Measurements from ENCODE around the gene HIBCH.

HIBCH gene

DNA sequence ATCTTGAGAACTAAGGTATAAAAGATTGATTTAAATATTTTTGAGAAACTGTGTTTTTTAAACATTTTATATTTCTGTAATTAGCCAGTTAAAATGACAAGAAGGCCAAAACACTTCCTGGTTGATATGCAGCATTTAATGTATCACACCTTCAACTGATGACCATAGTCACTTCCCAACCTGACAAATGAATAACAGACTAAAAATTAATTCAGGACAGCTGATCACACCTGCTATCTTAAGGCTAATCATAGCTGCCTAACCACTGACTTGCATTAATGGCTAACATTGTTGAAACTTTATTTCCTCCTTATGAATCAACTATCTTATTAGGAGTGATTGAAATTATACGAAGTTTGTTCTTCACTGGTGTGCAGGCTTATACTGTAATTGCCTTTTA lies 131.3 kb downstream of the HIBCH start:
- DNase-seq (ENCODE audit: low read depth in 2 of 2): no peak

DNA sequence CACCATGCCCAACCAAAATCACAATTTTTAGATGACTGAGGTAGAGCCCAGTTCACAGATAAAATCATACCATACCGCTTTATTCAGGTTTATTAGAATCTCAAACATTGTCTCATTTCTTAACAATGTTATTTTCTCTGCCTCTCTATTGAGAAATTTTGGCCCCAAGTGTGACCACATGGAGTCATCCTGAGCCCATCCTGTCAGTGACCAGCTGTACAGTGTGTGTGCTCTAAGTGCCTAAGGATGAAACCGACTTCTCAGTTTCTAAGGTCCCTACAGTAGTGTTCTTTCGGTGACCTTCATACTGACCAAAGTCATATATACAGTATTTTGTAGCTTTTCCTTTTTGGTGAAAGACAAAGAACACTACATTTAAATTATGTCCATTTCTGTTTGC lies 133.4 kb downstream of the HIBCH start:
- no peak for DNase-seq (ENCODE audit: low read depth in 2 of 2)

DNA sequence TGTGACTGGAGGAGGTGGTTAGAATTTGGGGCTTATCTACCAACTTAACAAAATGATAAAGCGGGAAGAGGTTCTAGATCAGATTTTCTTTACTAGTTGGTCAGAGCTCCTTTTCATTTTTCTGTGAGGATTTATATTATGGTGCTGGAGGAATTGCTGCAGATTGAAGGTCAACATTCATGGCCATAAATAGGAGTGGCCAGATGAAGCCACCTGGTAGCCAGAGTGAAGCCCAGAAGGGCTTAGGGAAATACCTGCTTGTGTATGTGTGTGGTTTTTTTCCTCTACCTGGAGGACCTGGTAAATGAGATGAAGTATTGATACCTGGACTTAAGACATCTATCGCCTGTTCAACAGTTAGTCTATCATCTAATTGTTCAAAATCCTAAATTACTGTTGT lies 134.2 kb downstream of the HIBCH start:
- no peak for DNase-seq (ENCODE audit: low read depth in 2 of 2)

DNA sequence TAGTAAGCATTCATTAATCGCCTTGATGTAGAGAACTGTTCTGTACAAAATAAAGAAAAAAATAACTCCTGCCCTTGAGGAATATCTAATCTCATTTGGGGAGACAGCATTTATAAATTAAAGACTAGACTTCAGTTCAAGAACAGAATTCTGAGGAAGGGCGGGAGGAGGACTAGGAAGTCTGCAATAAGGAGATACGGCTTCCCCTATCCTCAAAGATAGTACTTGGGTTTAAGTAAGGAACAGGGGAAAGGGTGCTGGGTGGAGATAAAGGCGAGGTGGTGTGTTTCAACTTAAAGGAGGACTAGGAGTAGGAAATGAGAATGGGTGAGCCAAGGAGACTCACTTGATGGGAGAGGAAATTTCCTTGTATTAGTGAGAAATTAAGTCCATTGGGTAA lies 135.2 kb downstream of the HIBCH start:
- no peak for DNase-seq (ENCODE audit: low read depth in 2 of 2)

DNA sequence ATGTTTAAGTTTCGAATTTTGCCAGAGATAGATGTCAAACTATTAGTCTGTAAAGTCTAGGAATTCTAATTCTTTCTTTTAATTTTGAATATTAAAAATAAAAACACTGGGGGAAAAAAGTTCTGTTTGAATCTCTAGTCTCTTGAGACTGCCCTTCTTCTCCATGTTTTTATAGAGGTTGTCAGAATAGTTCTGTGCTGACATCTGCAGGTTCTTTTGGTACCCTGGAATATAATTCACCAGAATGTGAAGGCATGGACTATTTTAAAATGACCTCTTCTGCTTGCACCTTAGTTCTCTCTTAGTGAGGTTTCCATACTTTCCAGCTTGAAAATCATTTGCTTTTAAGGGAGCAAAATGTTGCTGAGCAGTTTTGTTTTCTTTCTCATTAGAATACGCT lies 136.1 kb downstream of the HIBCH start:
- DNase-seq (ENCODE audit: low read depth in 2 of 2): no peak

DNA sequence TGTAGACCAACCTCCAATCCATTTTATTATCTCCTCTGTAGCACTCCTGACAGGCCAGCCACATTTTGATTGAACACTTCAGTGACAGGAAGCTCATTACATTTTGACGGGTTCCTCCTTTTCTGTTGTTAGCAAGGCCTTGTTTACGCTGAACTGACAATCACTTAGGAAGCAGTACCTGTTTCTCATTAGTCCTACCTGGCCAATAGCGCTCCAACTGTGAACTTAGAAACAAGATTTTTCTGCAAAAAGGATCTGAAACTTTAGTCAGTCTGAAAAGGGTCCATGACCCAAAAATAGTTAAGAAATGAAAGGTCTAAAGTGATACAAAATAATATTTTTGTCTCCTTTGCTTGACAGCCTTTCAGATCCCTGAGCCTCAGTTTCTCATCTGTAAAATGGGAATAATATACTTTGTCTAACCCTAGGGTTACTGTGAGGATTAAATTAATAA lies 137.5 kb downstream of the HIBCH start:
- DNase-seq (ENCODE audit: low read depth in 2 of 2): no peak

DNA sequence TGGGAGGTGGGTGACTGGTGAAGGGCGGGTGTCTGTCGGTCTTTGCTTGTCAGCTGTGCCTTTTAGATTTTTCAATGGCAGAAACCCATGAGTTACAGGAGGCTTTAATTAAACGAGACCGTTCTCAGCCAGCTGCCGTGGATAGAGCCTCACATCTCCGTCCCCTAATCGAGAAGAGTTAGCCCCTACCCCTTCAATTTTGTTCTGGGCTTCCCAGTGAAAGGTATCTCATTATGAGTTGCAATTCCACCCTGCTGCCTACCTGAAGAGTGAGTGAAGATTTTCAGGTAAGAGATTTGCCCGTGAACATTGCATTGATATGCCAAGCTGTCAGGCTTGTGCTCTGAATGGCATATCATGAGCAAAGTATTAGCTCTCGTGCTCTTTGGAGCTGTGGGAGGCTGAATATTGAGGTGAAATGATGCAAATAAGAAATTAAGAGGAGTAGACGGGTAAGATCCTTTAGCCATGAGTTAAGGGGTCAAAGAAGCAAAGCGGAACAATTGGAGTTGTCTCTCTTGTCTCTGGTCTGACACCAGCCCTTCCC lies 138.4 kb downstream of the HIBCH start:
- DNase-seq (ENCODE audit: low read depth in 2 of 2): no peak

DNA sequence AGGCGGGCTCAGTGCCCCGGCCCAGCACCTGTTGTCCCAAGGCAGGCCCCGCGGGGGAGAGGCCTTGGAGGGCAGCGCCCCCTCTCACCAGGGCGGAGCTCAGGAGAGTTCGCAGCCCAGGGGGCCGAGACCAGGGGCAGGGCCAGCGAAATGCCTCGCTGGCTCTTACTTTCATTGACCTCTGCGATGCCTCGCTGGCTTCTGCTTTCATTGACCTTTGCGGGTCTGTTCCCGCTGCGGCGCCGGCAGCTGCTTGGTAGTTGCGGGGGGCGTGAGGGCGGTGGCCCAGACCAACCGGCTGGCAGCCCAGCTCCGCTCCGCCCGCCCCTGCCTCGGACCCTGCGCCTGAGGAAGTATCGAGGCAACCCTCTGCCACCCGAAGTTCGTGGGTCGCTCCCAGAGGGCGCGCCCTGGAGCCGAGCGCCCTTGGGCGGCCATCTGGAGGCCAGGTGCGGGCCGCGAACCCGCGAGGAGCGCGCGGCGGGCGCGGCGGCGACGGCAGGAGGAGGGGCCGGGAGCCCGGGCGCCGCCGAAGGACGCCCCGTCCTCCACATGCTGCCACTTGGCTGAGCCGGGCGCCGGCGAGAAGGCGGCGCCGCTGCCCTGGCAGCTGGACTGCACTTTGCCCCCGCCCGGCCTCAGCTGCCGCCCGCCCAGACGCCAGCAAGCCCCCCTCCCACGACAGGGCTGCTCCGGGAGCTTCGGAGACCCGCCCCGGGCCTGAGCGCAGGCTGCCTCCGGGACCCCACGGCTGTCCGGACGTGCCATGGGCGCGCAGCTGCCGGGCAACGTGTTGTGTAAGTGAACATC lies 139.1 kb downstream of the HIBCH start:
- DNase-seq (ENCODE audit: low read depth in 2 of 2): no peak

DNA sequence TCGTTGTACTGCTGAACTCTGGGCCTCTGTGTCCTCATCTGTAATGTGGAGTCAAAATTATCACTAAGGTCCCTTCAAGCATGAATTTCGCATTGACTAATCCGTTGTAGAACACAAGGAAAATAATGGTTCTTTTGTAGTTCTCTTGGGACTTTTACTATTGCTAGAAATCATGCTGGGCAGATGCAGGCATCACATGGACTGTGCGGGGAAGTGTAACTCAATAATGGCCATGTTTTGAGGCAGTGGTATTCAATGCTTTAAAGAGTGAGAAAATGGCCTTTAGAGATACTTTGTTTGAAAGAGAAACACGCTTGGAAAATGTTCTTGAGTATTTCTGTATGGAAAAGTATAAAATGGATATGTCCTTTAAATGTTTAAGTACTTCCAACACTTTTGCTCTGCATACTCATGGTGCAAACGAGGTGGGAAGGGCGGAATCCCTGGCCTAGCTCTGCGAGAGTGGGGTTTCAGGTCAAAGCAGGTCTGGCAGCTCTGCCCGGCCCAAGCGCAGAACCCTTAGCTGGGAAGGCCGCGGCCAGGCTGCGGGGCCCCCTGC lies 139.8 kb downstream of the HIBCH start:
- no peak for DNase-seq (ENCODE audit: low read depth in 2 of 2)

DNA sequence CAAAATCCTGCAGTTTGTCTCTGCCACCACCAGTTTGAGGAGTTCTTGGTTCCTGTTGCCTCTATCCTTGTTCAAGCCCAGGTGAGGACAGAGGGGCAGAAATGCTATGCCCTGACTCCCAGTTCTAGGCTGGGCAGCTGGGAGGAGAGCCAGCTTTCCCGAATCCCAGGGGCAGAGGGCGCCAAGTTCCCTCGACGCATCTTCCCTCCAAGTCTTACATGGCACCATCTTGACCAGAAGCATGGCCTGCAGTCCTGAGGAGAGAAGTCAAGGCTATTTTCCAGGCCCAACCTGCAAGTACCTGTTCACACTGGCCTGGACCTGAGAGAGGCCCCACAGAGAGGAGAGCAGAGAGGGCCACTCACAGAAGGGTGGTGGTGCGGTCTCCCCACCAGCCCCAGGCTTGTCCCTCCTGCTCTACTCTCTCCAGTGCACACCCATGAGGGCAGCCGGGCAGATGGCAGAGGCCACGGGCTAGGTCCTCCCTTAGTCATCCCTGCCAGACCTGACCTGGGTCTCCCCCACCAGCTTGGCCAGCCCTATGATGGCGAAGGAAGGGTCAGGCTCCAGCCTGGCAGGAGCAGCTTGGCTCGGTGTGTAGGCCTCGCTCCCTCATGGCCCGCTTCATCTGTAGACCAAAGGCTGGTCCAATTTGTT lies 141.4 kb downstream of the HIBCH start:
- DNase-seq (ENCODE audit: low read depth in 2 of 2): no peak

DNA sequence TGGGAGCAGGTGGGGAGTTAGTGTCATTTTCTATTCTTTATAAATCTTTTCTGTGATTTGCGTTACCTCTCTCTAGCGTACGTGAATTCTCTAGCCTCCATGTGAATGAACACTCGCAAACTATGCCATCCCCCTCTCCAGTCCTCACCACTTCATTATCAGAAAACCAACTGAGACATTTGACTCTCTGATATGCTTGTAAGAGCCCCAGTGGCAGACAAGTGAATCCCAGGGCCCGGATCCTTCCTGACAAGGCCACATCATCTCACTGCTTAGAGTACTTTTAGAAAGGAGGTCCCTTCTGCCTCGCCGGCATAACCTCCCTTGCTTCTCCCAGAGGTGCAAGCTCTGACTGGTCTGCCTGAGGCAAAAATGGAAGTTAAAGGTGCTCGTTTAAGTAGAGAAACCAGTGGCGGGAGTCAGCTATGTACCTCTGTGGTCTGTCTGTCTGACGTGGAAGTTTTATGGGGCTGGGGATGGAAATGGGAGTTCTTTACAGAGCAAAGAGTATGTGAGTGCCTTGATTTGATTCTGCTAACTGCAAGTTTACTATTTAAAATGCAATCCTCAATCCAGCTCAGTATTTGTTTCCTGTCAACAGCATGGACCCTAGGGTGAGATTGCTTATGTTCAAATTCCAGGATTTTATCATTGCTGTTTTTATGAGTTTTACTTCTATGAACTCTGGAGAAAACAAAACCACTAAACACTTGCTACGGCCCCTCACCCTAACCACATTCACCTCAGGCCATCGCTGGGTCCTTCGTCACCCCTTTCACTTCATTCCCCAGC lies 142.2 kb downstream of the HIBCH start:
- no peak for DNase-seq (ENCODE audit: low read depth in 2 of 2)

DNA sequence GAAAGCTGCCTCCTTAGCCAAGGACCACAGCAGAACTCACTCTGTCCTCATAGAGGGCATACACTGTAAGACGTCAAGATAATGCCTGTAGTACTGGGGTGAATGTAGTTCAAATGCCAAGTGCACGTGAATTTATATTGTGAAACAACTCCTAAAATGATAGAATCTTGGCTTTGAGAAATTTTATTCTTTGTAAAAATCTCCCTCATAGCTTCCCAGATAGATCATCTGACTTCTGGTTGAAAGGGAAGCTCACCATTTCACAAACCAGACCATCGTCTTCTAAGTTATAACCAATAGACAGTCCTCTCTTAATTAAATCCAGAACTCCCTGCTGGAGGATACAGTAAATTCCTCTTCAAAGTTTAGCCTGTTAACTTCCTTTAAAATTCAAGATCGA lies 146.2 kb downstream of the HIBCH start:
- no peak for DNase-seq (ENCODE audit: low read depth in 2 of 2)

DNA sequence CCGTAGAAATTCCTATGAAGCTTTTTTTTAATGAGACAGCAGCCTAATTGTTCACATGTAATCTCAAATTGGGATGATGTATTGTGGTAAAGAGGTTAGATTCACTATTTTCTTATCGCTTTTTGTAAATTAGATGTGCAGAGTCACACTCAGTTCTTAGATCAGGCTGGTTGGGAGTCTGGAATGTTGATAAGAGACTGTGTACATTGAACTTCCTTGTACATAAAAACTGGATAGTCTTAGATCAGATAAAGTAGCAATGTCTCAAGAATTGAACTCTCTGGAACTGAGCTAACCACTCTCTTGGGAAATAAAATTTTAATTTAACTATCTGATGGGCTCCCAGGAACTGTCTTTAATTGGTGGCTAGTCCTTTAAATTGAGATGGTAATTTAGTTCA lies 149.0 kb downstream of the HIBCH start:
- DNase-seq (ENCODE audit: low read depth in 2 of 2): no peak

DNA sequence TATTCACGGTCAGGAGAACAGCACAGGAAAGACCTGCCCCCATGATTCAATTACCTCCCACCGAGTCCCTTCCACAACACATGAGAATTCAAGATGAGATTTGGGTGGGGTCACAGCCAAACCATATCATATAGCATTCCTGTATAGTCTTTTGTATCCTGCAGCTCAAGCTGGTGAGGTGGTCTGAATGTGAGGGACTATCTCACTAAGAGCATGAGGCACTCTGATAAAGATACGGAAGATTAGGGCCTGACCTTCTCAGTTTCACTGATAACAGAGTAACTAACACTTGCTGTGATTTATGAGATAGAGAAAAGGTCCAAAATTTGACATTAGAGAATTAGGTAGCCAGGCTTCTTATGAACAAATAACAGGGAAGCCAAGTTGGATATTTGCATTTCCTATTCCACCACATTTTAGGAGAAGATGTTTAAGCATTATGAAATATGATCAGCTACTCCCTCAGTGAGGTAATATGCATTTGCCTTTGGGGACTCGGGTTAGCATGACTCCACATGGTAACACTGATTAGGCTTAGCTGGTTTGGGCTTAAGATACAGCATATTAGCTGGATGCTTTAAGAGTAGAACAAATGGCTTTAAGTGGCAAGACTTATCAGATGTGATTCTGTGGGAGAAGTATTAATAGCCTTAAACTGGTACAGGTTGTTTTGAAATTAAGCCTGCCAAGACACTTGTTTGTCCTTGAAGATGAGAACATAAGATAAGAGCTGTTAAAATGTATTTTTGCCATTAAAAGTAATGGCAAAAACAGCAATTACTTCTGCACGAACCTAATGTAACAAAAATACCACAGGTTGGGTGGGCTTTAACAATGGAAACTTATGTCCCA lies 150.2 kb downstream of the HIBCH start:
- DNase-seq (ENCODE audit: low read depth in 2 of 2): no peak

DNA sequence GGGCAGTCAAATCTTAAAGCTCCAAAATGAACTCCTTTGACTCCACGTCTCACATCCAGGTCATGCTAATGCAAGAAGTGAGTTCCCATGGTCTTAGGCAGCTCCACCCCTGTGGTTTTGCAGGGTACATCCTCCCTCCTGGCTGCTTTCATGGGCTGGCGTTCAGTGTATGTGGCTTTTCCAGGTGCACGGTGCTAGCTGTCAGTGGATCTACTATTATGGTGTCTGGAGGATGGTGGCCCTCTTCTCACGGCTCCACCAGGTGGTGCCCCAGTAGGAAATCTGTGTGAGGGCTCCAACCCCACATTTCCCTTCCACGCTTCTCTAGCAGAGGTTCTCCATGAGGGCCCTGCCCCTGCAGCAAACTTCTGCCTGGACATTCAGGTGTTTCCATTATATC lies 151.9 kb downstream of the HIBCH start:
- no peak for DNase-seq (ENCODE audit: low read depth in 2 of 2)

DNA sequence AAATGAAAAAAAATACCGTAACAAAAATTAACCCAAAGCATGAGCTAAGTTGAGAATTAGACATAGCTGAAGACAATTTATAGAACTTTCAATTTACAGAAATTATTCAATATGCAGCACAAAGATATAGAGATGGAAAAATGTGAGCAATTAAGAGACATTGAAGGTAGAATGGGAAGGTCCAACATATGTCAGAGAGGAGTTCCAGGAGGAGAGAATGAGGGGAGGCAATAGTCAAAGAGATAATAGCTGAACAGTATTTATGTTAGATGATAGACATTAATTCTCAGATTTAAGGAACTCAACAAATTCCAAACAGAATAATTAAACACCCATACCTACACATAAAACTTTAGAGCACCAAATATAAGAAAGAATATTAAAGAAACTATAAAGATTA lies 154.1 kb downstream of the HIBCH start:
- DNase-seq (ENCODE audit: low read depth in 2 of 2): no peak

DNA sequence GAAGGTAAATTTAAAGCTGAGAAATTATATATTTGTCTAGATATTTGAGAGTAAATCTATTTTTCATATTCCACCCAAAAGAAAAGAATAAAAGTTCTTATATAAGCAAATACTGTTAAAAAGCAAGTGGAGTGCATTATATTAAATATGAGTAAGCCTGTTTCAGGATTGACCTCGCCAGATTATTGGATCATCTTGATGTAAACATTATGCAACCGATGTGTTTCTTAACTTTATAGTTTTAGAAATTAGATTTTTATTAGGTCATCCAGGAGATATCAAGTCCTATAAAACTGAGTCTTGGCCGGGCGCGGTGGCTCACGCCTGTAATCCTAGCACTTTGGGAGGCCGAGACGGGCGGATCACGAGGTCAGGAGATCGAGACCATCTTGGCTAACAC lies 156.8 kb downstream of the HIBCH start:
- DNase-seq (ENCODE audit: low read depth in 2 of 2): no peak

DNA sequence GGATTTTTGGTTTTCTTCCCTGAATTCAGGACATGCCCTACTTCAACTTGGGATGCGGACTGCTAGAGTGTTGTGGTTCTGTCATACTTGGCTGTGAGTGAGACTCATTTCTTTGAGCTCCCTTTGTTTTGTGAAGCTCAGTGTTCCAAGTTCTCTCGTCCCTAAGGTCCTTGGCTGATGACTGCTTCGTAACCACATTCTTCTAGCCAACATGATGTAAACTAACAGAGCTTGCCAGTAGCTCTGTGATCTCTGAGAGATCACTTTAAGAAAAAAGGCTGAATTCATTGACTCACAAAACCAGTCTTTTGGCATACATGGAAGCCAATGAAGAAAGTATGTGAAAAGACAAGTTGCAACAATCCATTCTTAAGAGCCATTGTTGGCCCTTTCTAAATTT lies 160.2 kb downstream of the HIBCH start:
- DNase-seq (ENCODE audit: low read depth in 2 of 2): no peak

DNA sequence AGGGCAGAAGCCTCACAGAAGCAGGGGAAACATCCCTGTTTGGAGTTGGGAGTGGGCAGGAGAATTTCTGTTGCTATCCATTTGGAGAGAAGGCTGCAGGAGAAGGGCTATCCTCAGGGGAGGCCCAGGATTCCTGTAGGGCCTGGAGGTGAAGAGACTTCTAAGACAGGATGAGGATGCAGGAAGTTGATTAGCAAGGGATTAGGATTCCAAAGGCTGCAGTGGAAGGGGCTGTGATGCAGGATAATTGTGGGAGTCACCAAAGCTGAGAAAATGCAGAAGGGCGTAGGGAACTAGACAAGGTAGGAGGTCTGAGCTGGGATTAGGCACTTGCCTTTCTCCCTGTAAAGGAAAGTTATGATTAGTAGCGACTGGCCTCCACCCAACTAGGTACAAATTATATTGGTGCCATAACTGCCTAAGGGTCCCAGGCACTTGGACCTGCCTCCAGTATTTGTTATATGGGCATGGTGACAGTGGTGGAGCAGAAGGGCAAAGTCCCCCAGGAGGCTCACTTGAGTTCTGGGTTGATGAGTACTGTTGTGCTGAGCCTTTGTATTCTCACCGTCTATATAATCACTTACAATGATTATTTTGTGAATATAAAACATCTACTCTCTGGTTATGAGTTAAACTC lies 160.7 kb downstream of the HIBCH start:
- DNase-seq (ENCODE audit: low read depth in 2 of 2): no peak

Measured in stimulated activated CD8-positive, alpha-beta memory T cell treated with anti-CD3 and anti-CD28 coated beads, Interleukin-7, amount 100 ng/mL, for 1 hour (primary cell).